Fibroblast of lung (primary cell): ENCODE results near the gene LONP2.

ENCODE experiments used
- CTCF ChIP-seq, 2 donors: IDR thresholded peaks in 1 of 2; conservative IDR thresholded peaks in 1 of 2; 1 replicate in 1 of 2; 2 replicates in 1 of 2; pipeline ENCODE4 v1.5.1; 2011 to 2012; ENCODE audit warnings: low read length in 2 of 2, control low read depth in 1 of 2, inconsistent platforms in 1 of 2, low read depth in 1 of 2, mild to moderate bottlenecking in 1 of 2
- EZH2 ChIP-seq: IDR thresholded peaks from 2 replicates; pipeline ENCODE4 v1.5.1; 2012; ENCODE audit warnings: low read length, control low read depth, mild to moderate bottlenecking; ENCODE audit errors: missing control alignments

GRCh38 chr16:48256579-48257177 is 12.6 kb downstream of the LONP2 start:
- TF ChIP-seq CTCF (conservative IDR thresholded peaks at IDR 0.05 in 1 of 2, IDR thresholded peaks at IDR 0.05 in 1 of 2; ENCODE audit: low read depth in 1 of 2, low read length in 2 of 2) (no peak), EZH2 (no peak)
